Measurements from ENCODE around the gene HMGB4. TPM values are rescaled to one million over a fixed set of nuclear protein-coding genes. Genes with fewer than 3 reads are reported as not detected.

The HMGB4 gene
- polyA plus RNA-seq, 1 donor (not counting 4 experiments of a cell fraction or from before 2014, with no cell fraction given): not detected

- no peaks in the 10 kb centered on the region for H3K27me3 ChIP-seq (ENCODE audit: control insufficient read depth, extremely low read depth, insufficient read depth, low read length)
- dilution Hi-C loops (cut with MboI; ENCODE audit: extremely low pct_ligation_motif_present, low sequenced_read_pairs): no loop called here
- no peak overlapping the region for H2AFZ ChIP-seq (ENCODE audit: control insufficient read depth, low read length)
- H3K79me2 ChIP-seq (ENCODE audit: control insufficient read depth, insufficient read depth, low read length): no peaks in the 10 kb centered on the region
- H4K20me1 ChIP-seq (ENCODE audit: control insufficient read depth, extremely low read depth, insufficient read depth, low read length): no peaks in the 10 kb centered on the region
- FAIRE-seq (peak; percentile 51), DNase-seq (ENCODE audit: low read depth, low spot score) (no peak)
- no peaks in the 10 kb centered on the region for H3K9me1 ChIP-seq (ENCODE audit: control insufficient read depth, extremely low read depth, insufficient read depth, low read length)
- H3K4me3 ChIP-seq (ENCODE audit: control insufficient read depth in 2 of 3, extremely low read depth in 1 of 3, insufficient read depth in 2 of 3, low read depth in 1 of 3, low read length in 3 of 3): no peak overlapping the region
- no peak for TF ChIP-seq EZH2 (IDR thresholded peaks at IDR 0.05; ENCODE audit: low read length)
- no peak for TF ChIP-seq CTCF (optimal IDR thresholded peaks at IDR 0.05 in 1 of 3, IDR thresholded peaks at IDR 0.05 in 1 of 3, conservative IDR thresholded peaks at IDR 0.05 in 1 of 3; ENCODE audit: extremely low read depth in 1 of 3, insufficient read depth in 2 of 3, low read length in 3 of 3)
- peak overlapping the region; percentile 25 for H3K4me2 ChIP-seq (ENCODE audit: control insufficient read depth, extremely low read depth, insufficient read depth, low read depth, low read length)
- H3K4me1 ChIP-seq (ENCODE audit: control insufficient read depth, extremely low read depth, insufficient read depth, low read length): peaks cover 11% of the 10 kb centered on the region
- H3K27ac ChIP-seq (ENCODE audit: control insufficient read depth, insufficient read depth, low read length): no peak overlapping the region
- no peaks in the 10 kb centered on the region for H3K36me3 ChIP-seq (ENCODE audit: control insufficient read depth in 2 of 2, extremely low read depth in 1 of 2, insufficient read depth in 2 of 2, low read length in 2 of 2)
- no peaks in the 10 kb centered on the region for H3K9me3 ChIP-seq (ENCODE audit: control insufficient read depth, low read depth, low read length)
- H3K9ac ChIP-seq (ENCODE audit: control insufficient read depth, extremely low read depth, insufficient read depth, low read length): no peak overlapping the region
These were observed 38.8 kb downstream of the HMGB4 start for GRCh38 chr1:33902486-33903209.

- Histone ChIP-seq H3K4me3 (ENCODE audit: control insufficient read depth in 2 of 3, extremely low read depth in 1 of 3, insufficient read depth in 2 of 3, low read depth in 1 of 3, low read length in 3 of 3) (no peak overlapping the region), H3K9ac (ENCODE audit: control insufficient read depth, extremely low read depth, insufficient read depth, low read length) (no peak overlapping the region), H3K79me2 (ENCODE audit: control insufficient read depth, insufficient read depth, low read length) (no peaks in the 10 kb centered on the region), H4K20me1 (ENCODE audit: control insufficient read depth, extremely low read depth, insufficient read depth, low read length) (no peaks in the 10 kb centered on the region), H3K4me2 (ENCODE audit: control insufficient read depth, extremely low read depth, insufficient read depth, low read depth, low read length) (peak overlapping the region; percentile 25), H3K36me3 (ENCODE audit: control insufficient read depth in 2 of 2, extremely low read depth in 1 of 2, insufficient read depth in 2 of 2, low read length in 2 of 2) (no peaks in the 10 kb centered on the region), H3K4me1 (ENCODE audit: control insufficient read depth, extremely low read depth, insufficient read depth, low read length) (peaks cover 11% of the 10 kb centered on the region), H3K27me3 (ENCODE audit: control insufficient read depth, extremely low read depth, insufficient read depth, low read length) (no peaks in the 10 kb centered on the region), H3K27ac (ENCODE audit: control insufficient read depth, insufficient read depth, low read length) (no peak overlapping the region), H3K9me1 (ENCODE audit: control insufficient read depth, extremely low read depth, insufficient read depth, low read length) (no peaks in the 10 kb centered on the region), H3K9me3 (ENCODE audit: control insufficient read depth, low read depth, low read length) (no peaks in the 10 kb centered on the region), H2AFZ (ENCODE audit: control insufficient read depth, low read length) (no peak overlapping the region)
- DNase-seq (ENCODE audit: low read depth, low spot score) (peak; percentile 17), FAIRE-seq (no peak)
- dilution Hi-C loops (cut with MboI; ENCODE audit: extremely low pct_ligation_motif_present, low sequenced_read_pairs): no loop called here
- TF ChIP-seq EZH2 (IDR thresholded peaks at IDR 0.05; ENCODE audit: low read length): no peak
- TF ChIP-seq CTCF (optimal IDR thresholded peaks at IDR 0.05 in 1 of 3, IDR thresholded peaks at IDR 0.05 in 1 of 3, conservative IDR thresholded peaks at IDR 0.05 in 1 of 3; ENCODE audit: extremely low read depth in 1 of 3, insufficient read depth in 2 of 3, low read length in 3 of 3): no peak
These were observed 39.3 kb downstream of the HMGB4 start for GRCh38 chr1:33903210-33903589.

Data from keratinocyte (primary cell).